Measurements from ENCODE around the gene PHKB.

DNA sequence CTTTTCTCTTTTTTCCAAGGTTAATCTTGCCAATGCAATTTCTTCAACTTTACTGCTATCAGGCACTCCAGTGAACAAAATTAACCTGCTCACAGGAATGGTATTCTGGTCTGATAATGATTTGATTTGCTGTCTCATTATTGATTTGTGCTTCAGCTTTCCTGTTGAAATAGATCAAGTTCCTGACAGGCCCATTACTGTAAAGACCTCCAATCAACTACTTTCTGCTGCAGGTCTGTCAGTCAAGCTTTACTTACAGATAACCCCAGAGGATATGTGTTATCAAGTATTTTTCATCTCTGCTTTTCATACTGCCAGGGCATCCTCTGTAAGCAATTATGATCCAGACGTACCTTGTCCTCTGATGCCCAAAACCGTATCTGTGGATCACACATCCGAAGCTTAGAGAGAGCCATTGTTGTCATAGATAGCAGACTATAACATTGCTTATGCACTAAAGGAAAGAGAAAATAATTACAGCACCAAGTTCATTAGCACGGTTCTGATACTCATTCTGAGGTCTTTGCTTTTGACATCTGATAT, 215.6 kb downstream of the PHKB start:
- TF ChIP-seq, protein P1, sequence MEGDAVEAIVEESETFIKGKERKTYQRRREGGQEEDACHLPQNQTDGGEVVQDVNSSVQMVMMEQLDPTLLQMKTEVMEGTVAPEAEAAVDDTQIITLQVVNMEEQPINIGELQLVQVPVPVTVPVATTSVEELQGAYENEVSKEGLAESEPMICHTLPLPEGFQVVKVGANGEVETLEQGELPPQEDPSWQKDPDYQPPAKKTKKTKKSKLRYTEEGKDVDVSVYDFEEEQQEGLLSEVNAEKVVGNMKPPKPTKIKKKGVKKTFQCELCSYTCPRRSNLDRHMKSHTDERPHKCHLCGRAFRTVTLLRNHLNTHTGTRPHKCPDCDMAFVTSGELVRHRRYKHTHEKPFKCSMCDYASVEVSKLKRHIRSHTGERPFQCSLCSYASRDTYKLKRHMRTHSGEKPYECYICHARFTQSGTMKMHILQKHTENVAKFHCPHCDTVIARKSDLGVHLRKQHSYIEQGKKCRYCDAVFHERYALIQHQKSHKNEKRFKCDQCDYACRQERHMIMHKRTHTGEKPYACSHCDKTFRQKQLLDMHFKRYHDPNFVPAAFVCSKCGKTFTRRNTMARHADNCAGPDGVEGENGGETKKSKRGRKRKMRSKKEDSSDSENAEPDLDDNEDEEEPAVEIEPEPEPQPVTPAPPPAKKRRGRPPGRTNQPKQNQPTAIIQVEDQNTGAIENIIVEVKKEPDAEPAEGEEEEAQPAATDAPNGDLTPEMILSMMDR (conservative IDR thresholded peaks at IDR 0.05): no peak
- no peak for TF ChIP-seq EZH2 (IDR thresholded peaks at IDR 0.05; ENCODE audit: low read depth)

Measured in PC-9 (cell line).